GM18526 (cell line): ENCODE results near the gene CLDN5.
A peak's percentile ranks its signal among the peaks of the same experiment; 100 is the strongest.

Experiments
- POLR2A ChIP-seq: IDR thresholded peaks from 3 replicates; pipeline ENCODE4 v1.6.1; 2011; ENCODE audit not compliant: insufficient read length; ENCODE audit errors: extremely low read depth

Gene CLDN5

DNA sequence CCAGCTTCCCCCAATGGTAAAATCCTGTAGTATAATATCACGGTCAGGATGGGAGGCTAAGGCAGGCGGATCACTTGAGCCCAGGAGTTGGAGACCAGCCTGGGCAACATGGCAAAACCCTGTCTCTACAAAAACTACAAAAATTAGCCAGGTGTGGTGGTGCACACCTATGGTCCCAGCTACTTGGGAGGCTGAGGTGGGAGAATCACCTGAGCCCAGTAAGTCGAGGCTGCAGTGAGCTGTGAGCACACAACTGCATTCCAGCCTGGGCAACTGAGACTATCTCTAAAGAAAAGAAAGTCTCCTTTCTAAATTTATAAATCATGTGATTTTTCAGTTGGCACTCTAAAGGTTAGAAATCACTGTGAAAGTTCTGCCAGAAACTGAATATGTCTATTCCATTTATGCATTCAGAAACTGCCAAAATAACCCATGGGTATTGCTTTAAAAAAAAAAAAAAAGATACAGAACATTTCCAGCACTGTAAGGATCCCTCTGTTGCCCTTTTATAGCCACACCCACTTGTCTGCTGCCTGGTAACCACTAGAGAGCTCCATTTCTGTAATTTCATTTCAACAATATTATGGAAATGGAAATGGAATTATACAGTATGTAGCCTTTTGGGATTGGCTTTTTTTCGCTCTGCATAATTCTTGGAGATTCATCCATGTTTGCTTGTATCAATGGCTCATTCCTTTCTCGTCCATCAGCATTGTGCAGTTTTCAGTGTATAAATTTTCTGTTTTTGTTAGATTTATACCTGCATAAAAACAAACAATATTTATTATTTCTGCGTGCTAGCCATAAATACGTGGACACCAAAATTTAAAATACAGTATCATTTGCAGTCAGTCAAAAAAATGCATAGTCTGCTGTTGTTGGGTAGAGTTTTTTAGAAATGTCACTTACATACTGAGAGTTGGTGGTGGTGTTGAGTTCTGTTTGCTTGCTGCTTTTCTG lies 35.0 kb downstream of the CLDN5 start:
- TF ChIP-seq POLR2A = no peak

- TF ChIP-seq POLR2A = no peak
Measured at GRCh38 chr22:19488285-19488684, 35.9 kb downstream of the CLDN5 start.

- no peak for TF ChIP-seq POLR2A
Measured at GRCh38 chr22:19483481-19484244, 40.5 kb downstream of the CLDN5 start.

GRCh38 chr22:19482297-19482696 lies 41.9 kb downstream of the CLDN5 start:
- no peak for TF ChIP-seq POLR2A

DNA sequence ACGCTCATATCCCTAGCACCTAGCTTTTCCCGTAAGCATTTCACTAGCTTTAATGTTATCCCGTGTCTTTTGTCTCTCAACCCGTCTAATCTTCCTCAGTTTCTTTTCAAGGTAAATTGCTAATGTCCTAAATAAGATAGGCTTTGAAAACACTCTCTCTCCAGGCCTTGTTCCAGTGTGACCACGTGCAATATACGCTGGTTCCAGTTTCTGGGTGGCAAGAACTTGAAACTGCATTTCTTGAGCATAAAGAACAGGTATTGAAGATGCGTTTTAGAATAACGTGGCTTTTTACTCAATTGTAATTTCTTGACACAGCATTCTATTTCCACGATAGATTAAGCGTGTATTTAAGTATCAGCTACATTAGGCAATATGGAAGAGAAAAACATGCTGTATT lies 43.4 kb downstream of the CLDN5 start:
- TF ChIP-seq POLR2A = no peak

DNA sequence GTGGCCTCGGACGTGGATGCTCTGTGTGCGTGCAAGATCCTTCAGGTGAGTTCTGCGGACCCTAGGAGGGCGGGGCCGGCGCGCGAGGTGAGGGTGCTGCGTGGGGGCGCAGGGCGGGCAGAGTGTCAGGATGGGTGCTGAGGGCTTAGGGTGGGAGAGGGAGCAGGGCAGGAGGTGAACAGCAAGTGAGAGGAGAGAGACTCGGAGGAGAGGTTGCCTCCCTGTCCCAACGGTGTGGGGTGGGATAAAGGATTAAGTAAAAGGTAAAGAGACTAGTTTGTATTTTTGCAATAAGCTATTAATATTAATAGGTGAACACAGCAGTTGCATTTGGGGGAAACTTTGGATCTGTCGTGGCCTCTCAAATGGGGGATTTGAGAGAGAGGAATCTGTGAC lies 44.0 kb downstream of the CLDN5 start:
- no peak for TF ChIP-seq POLR2A

DNA sequence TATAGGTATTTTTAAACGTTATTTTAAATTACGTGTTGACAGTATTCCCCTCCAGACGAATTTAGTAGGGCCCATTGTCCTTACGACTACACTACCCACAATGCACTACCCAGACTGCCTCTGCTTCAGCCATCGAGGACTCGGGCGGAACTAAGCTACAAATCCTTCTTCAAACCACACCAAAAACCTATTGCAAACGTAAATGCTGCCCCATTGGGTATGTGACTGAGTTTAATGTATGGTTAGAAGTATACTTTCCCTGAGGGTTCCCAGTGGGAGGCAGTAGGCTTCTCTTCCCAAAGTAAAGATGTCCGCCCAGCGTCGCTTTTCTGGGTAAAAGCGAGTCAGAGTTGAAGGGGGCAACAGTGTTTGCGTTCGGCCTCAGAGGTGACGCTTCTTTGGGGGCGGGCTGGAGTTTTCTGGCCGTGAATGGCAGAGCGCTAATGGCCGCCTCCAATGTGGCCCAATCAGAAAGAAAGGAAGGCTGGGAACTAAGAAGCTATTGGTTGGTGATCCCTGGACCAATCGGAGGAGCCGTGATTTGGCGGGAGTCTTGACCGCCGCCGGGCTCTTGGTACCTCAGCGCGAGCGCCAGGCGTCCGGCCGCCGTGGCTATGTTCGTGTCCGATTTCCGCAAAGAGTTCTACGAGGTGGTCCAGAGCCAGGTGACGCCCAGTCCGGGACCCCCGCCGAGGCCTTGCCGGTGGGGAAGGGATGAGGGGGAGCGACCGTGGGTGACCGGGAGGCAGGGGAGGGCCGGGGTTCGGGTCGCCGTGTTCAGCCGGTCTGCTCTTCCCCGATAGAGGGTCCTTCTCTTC lies 44.6 kb downstream of the CLDN5 start, which contains the start of gene CDC45:
CDC45 (plus strand) TSS at position 566 of the 818 bp plus-strand sequence; CDS start at position 615, 49 bp downstream.
- peak; percentile 61 for TF ChIP-seq POLR2A

DNA sequence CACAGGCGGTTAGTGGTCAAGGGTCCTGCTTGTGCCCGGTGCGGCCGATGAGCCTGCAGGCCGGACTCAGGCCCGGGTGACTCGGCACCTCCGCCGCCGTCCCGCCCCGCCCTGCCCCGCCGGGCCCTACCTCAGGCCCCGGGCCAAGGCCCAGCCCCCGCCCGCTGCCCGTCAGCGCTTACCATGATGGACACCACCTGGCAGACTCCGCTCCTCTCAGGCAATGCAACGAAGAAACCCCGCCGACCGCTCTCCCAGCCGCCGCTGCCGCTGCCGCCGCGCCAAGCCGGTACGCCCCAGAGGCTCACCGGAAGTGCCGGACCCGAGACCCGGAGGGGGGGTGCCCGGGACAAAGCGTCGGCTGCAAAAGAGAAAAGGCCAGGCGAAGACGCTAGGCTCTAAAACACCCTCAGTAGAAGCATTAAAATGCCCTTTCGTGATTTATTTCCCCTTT lies 45.3 kb downstream of the CLDN5 start, which contains the start of gene UFD1:
UFD1 (minus strand) TSS at position 293 of the 454 bp plus-strand sequence; CDS start at position 185, 108 bp downstream.
- peak; percentile 53 for TF ChIP-seq POLR2A

GRCh38 chr22:19478045-19478900 lies 45.9 kb downstream of the CLDN5 start:
- TF ChIP-seq POLR2A = no peak

- no peak for TF ChIP-seq POLR2A
Measured at GRCh38 chr22:19477321-19478044, 46.7 kb downstream of the CLDN5 start.

GRCh38 chr22:19476023-19476422 lies 48.2 kb downstream of the CLDN5 start:
- no peak for TF ChIP-seq POLR2A

- TF ChIP-seq POLR2A = no peak
Measured at GRCh38 chr22:19473578-19473977, 50.6 kb downstream of the CLDN5 start.
